ENCODE results near the gene LRRC8B.

LRRC8B gene

DNA sequence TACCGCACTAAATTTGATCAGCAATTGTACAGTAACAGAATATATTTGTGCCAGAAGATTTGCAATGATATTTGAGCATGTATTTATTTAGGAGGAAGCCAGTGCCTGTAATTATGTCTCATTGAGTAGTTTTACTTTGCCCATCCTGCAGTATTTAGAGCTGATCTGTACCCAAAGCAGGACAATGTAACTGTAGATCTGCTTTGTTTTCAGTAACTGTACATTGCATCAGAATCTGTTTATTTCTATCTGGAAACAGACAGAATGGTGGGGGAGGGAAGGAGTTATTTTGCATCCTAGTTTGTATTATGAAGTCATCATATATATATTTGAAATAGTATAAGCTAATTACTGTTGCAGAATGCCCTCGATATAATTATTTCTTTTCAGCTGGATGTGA, 72.1 kb downstream of the LRRC8B start:
- TF ChIP-seq GATA1 (IDR thresholded peaks at IDR 0.05; ENCODE audit: low read depth, low read length) (no peak), POLR2A (IDR thresholded peaks at IDR 0.05; ENCODE audit: low read length) (no peak)

DNA sequence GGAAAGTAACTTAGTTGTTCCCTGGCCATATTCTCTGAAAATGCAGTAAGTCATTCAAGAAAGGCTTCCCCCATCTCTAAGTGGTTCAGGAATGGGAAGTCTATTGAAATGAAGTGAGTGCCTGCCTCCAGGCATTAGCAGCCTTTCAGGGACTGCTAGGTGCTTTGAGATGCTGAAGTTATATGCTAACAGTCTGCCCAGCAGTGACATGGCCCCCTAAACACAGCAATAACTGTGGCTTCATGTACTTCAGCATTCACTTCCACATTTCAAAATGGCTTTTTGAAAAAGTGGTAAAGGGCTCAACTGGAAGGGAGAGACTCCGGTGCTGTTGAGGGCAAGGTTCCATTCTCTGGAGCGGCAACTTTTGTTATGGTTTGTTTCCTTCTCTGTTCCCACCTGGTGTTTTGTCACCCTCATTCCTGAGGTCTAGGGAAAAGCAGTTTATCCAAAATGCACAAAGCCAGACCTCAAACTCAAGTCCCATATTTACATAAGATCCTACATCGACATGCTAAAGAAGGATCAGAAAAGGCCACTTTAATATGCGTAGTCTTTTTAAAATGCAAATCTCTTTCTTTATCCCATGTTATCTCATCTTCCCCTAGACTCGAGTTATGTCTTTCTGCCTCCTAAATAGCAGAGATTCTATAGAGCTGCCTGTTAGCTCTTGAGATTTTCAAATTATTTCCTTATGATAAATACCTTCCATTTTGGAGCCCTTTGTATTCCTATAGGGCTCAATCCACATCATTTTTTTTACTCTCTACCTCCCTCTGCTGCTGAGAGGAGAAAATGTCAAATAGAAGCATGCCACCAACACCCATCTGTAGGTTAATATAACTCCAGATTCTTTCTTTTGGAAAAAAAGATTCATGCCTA, 74.1 kb downstream of the LRRC8B start:
- TF ChIP-seq GATA1 (IDR thresholded peaks at IDR 0.05; ENCODE audit: low read depth, low read length) (no peak), POLR2A (IDR thresholded peaks at IDR 0.05; ENCODE audit: low read length) (no peak)
- DNase-seq: peak; percentile 30 to 56

More for the DNA sequence above, 72.1 kb downstream of the LRRC8B start:
- DNase-seq: no peak

DNA sequence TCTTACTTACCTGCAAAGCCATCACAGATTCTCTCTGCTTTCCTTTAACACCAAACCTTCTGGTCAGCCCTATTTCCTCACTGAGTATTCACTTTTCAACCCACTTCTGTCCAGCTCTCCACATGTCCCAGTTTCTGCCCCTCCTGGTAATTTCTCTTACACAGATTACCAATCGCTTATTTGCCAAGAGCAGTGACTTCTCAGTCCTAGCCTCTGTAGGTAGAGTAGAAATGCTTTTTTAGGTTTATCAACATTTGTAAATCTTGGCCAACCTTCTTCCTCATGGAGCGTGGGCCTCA, 74.7 kb downstream of the LRRC8B start:
- DNase-seq: no peak
- TF ChIP-seq GATA1 (IDR thresholded peaks at IDR 0.05; ENCODE audit: low read depth, low read length): no peak
- TF ChIP-seq POLR2A (IDR thresholded peaks at IDR 0.05; ENCODE audit: low read length): no peak

DNA sequence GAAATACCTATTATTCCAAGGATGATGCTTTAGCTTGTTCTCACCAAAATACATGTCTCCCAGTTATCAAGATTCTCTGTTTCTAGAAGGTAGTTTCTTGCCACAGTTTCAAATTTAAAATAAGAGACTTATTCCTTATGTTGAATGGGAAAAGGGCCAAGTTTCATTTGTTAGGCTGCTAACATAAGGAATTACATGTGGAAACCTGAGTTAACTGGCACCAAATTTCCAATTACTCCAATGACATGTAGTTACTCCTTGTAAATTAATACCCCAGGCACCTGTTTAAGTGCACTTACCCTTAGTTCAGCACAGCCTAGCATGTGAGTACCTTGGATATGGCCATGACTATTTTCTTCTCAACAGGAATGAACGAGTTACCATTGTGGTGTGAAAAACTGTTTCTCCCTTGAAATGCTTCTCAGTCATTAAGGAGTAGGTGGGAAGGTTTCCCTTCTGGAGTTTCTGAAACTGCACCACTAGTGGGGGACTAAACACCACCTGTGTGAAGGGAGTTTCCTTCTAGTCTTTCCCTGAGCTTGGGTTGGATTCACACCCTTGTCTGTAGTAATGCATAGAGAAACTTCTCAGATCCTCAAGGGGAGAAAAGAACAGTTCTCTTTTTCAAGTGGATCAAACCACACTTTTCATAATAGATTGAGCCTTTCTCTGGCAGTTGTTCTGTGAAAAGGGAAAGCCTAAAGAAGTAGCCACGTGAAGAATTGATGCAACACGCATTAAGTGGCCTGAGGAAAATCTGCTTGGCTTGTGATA, 76.0 kb downstream of the LRRC8B start:
- TF ChIP-seq GATA1 (IDR thresholded peaks at IDR 0.05; ENCODE audit: low read depth, low read length) (no peak), POLR2A (IDR thresholded peaks at IDR 0.05; ENCODE audit: low read length) (no peak)
- DNase-seq: no peak

GRCh38 chr1:89602871-89603404, 78.3 kb downstream of the LRRC8B start:
- DNase-seq: no peak
- TF ChIP-seq GATA1 (IDR thresholded peaks at IDR 0.05; ENCODE audit: low read depth, low read length) (no peak), POLR2A (IDR thresholded peaks at IDR 0.05; ENCODE audit: low read length) (no peak)

DNA sequence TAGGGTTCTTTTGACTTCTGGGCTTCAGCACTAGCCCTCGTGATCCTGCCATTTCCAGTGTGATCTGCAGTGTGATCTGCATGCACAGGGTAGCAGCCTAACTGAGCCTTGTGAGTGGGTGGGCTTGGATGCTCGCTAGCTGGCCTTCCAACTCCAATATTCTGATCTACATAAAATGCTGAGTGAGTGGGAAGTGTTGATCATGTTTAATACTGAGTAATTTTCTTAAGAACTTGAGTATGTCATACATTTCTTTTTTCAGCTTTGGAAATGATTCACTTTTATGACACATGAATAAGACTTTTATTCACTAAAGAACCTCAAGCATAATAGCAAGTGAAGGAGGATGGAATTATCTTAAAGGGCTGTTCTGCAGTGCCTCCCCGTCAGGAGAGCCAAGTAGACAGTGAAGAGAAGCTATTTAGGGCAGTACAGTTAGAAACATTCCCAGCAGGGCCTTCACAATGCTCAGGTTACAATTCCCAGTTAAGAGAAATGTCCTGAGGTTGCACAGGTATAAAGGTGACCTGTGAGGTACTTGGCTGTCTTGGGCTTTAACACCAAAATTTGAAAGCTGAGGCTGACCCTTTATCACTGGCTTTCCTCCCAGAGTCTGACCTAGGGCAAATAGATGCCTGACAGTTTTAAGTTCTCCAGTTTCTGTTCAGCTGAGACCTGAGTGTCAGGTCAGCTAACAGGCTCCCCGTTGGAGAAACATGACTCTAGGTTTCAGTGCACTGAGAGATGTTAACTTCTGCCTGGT, 79.2 kb downstream of the LRRC8B start:
- DNase-seq: no peak
- no peak for TF ChIP-seq POLR2A (IDR thresholded peaks at IDR 0.05; ENCODE audit: low read length)
- no peak for TF ChIP-seq GATA1 (IDR thresholded peaks at IDR 0.05; ENCODE audit: low read depth, low read length)

- TF ChIP-seq POLR2A (IDR thresholded peaks at IDR 0.05; ENCODE audit: low read length) (no peak), GATA1 (IDR thresholded peaks at IDR 0.05; ENCODE audit: low read depth, low read length) (no peak)
- DNase-seq: no peak
Measured at GRCh38 chr1:89604414-89604735, 79.7 kb downstream of the LRRC8B start.

DNA sequence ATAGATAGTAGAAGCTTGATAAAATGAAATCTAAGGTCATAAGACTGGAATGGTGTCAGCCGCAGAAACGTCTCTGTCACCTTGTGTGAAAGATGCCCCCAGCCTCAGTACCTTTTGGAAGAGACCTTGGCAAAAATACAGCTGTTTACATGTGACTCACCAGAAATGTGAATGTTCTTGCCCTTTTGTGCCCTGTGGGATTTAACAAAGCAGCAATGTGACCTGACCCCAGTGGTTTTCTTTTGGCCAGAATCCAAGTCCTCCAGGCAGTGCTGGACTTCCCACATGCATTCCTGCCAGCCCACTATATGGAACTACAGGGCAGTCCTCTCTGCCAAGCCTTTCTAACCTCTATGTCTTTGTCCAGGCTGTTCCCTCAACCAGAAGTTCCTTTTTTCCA, 81.1 kb downstream of the LRRC8B start:
- no peak for DNase-seq
- TF ChIP-seq GATA1 (IDR thresholded peaks at IDR 0.05; ENCODE audit: low read depth, low read length): no peak
- no peak for TF ChIP-seq POLR2A (IDR thresholded peaks at IDR 0.05; ENCODE audit: low read length)

DNA sequence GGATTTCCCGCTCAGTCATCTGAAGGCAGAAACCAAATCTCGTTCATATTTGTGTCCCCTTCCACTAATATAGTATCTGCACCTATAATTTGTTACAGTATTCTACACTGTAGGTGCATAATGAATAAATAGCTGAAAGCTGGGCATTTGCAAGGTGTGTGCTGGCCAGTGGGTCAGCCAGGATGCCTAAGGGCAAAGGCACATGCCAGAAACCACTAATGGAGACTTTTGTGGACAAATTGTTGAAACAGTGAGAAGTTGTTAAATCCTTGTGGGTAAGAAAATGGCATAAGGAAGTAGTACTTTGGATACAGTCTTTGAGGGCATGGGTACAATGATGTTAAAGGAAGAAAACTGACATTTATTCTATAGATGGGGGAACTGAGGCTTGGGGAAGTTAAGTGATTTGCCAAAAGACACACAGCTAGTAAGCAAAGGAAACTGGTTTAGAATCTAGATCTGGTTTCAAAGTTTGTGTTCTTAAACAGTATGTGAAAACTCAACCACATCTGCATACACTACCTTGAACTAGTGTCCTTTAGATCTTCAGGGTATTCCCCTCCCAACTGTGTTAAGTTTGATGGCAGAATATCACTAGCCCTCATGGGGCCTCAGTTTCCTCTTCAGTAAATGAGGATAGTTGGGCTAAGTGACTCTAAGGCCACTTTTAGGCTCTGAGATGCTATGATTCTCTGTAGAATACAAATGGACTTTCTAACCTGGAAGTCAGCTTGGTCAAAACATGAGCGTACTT, 81.8 kb downstream of the LRRC8B start:
- DNase-seq: no peak

GRCh38 chr1:89607156-89607555, 82.5 kb downstream of the LRRC8B start:
- TF ChIP-seq GATA1 (IDR thresholded peaks at IDR 0.05; ENCODE audit: low read depth, low read length) (no peak), POLR2A (IDR thresholded peaks at IDR 0.05; ENCODE audit: low read length) (no peak)
- no peak for DNase-seq

More for the DNA sequence above, 81.8 kb downstream of the LRRC8B start:
- TF ChIP-seq POLR2A (IDR thresholded peaks at IDR 0.05; ENCODE audit: low read length) (no peak), GATA1 (IDR thresholded peaks at IDR 0.05; ENCODE audit: low read depth, low read length) (no peak)

GRCh38 chr1:89607586-89608318, 83.1 kb downstream of the LRRC8B start:
- no peak for TF ChIP-seq GATA1 (IDR thresholded peaks at IDR 0.05; ENCODE audit: low read depth, low read length)
- TF ChIP-seq POLR2A (IDR thresholded peaks at IDR 0.05; ENCODE audit: low read length): no peak
- no peak for DNase-seq

DNA sequence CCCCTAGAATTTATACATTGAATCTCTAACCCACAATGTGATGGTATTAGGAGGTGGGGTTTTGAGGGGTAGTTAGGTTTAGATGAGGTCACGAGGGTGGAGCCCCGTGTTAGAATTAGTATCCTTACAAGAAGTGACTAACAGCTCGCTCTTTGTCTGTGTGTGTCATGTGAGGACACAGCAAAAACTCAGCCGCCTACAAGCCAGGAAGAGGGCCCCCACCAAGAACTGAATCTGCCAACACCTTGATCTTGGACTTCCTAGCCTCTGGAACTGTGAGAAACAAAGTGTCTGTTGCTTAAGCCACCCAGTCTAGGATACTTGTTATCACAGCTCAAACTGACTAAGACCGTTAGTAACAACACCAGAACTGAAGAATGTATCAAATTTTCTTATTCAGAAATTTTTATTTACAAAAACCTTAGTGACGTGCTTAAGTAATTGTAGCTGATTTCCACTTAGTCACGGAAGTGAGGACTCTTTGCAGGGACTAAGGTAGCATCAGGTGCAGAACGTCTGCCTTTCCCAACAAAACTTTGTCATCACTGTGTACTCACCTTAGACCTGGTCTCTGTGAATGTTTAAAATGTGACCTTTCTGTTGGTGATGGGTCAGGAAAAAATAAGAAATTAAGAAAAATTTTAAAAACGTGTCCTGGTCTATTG, 83.8 kb downstream of the LRRC8B start:
- DNase-seq: no peak
- TF ChIP-seq POLR2A (IDR thresholded peaks at IDR 0.05; ENCODE audit: low read length) (no peak), GATA1 (IDR thresholded peaks at IDR 0.05; ENCODE audit: low read depth, low read length) (no peak)

All from erythroblast (primary cell).